ENCODE data around the gene RIN2. TPM values are rescaled to one million over a fixed set of nuclear protein-coding genes. Genes with fewer than 3 reads are reported as not detected.

The RIN2 gene
- total RNA-seq, 2 experiments from 2014 or later, result not detected

DNA sequence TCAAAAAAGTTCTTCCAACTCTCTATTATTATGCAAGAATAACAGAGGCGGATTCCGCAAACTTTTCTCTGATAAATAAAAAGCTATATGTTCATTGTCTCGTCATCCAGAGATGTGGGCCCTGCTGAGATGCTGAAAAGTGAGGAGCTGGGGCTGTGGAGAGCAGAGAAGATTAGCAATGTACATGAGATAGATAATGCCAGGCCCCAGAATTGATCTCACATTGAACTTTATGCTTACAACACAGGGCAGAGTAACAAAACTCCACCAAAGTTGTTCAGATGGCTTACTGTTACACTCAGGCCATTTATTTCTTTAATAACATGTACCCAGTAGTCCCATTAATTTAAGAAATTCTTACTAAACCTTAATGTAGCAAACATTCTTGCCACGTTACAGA, 32.7 kb upstream of the RIN2 start:
- H3K4me1 Mint-ChIP-seq, result no peaks in the 10 kb centered on the region
- H3K4me3 Mint-ChIP-seq, result no peak overlapping the region
- ChIA-PET POLR2A (no interaction called here), CTCF (no interaction called here)
- no peaks in the 10 kb centered on the region for H3K27me3 Mint-ChIP-seq
- H3K27ac Mint-ChIP-seq, result no peak overlapping the region
- H3K9me3 Mint-ChIP-seq, result no peaks in the 10 kb centered on the region
- no peaks in the 10 kb centered on the region for H3K36me3 Mint-ChIP-seq (ENCODE audit: low read depth)
- no peak for DNase-seq

DNA sequence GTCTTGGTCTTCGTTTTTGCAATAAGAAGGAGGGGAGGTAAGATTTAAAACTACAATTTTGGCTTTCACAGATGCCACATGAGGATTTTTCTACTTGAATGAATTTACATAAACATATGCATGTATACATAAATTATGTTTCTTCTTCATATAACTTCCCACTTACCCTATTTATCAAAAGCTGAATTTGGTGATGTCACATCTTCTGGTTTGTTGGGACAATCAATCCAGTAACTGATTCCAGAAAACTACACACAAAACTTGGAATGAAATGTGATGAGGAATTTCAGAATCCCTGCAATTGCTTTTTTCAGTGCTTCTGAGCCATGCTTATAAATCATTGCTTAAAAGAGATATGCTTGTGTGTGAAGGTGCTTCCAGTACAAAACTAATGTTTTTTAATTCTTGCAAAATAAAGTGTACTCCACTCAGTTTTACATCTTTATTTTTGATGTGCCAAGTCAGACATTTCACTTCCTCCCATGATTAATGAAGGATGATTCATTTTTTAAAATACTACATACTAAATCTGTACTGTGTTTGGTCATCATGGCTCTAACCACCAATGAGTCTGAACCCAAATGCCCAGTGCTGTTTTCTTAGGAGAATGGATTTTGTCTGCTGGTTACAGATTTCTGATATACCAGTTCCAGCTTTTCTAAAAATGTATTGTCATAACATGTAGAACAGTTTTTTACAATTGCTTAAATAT, 32.1 kb upstream of the RIN2 start:
- Mint-ChIP-seq H3K9me3 (no peaks in the 10 kb centered on the region), H3K27me3 (no peaks in the 10 kb centered on the region), H3K4me3 (no peak overlapping the region), H3K4me1 (no peaks in the 10 kb centered on the region), H3K36me3 (ENCODE audit: low read depth) (no peaks in the 10 kb centered on the region), H3K27ac (no peak overlapping the region)
- CTCF ChIA-PET, result no interaction called here
- DNase-seq, result no peak
- POLR2A ChIA-PET, result no interaction called here

DNA sequence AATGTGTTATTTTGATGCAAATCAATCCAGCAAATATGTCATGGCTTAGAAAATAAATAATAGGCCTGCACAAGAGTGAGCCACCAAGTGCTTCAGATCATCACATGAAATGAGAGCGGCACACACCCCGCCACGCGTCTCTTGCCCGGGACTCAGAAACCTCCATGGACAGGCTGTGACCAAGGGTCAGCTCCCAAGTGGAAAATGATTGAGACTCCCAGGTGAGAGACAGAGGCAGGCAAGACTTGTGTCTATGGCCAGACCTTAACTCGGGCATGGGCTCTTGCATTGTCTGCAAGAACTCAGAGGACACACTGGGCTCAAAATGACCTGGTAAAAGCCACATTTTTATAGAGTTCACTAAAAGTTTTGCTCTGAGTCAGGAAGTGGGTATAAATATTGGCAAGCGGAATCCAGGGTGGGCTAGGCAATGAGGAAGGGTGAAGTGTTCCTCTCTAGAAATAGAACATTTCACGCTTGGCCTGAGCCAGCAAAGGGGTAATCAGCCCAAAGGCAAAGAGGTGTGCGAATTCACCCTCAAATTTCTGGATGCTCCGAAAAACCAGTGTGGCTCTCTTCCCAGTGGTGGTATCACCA, 30.7 kb upstream of the RIN2 start:
- Mint-ChIP-seq H3K4me1 (no peaks in the 10 kb centered on the region), H3K27me3 (no peaks in the 10 kb centered on the region), H3K9me3 (no peaks in the 10 kb centered on the region), H3K36me3 (ENCODE audit: low read depth) (no peaks in the 10 kb centered on the region), H3K4me3 (no peak overlapping the region), H3K27ac (no peak overlapping the region)
- POLR2A ChIA-PET, result no interaction called here
- CTCF ChIA-PET, result no interaction called here
- no peak for DNase-seq

DNA sequence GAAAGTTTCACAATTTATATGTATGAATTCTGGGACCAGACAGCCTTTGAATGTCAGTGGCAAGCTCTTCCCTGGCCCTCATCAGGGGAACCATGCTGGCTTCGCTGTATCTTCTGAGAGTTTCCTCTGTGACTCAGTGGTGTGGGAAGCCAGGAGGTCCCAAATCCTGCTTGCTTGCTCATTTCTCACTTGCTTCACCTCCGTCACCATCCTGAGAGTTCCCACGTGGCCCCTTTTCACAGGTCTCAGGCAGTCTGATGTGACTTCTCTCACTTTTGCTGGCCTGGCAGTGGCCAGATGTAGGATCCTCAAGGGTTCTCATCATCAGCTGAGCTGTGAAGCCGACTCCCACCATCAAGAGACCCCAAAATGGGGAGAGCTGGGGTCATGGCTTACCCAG, 28.4 kb upstream of the RIN2 start:
- ChIA-PET POLR2A (no interaction called here), CTCF (no interaction called here)
- H3K36me3 Mint-ChIP-seq (ENCODE audit: low read depth), result no peaks in the 10 kb centered on the region
- DNase-seq, result no peak
- H3K9me3 Mint-ChIP-seq, result no peaks in the 10 kb centered on the region
- H3K27me3 Mint-ChIP-seq, result no peaks in the 10 kb centered on the region
- no peaks in the 10 kb centered on the region for H3K4me1 Mint-ChIP-seq
- no peak overlapping the region for H3K4me3 Mint-ChIP-seq
- no peak overlapping the region for H3K27ac Mint-ChIP-seq

DNA sequence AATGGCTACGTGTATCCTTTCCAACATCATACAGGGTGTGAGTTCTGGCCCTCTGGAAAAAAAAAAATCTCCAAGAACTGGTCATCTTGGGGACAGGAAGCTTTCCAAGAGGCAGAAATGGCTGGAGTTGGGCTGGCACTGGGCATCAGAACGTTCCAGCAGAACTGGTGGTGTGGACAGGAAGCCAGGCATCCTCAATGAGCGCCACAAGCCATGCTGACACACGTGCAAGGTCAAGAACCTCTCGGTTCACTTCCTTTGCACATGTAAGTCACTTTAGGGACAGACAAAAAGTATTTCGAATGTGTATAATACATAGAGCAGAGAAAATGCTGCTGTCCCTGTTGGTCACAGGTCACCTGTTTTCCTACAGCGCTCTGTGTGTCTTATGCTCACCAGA, 27.4 kb upstream of the RIN2 start:
- no peak overlapping the region for H3K4me3 Mint-ChIP-seq
- no peak overlapping the region for H3K27ac Mint-ChIP-seq

DNA sequence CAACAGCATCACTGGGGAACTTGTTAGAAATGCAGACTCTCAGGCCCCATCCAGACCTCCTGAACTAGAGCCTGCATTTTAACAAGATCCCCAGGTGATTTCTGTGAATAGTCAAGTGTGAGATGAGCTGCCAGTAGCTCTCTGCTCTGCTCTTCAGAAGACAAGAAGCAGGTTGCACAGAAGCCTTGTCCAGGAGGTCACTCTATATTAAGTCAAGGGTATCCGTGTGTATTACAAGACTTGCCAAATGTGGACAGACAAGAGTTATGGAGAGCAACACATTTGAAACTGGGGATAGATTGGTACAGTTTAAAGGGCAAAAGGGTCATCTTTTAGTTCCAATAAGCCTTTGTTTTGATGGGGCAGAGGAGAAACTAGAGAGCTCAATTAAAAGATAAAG, 23.2 kb upstream of the RIN2 start:
- H3K4me1 Mint-ChIP-seq, result peaks cover 19% of the 10 kb centered on the region
- CTCF ChIA-PET, result no interaction called here
- H3K36me3 Mint-ChIP-seq (ENCODE audit: low read depth), result no peaks in the 10 kb centered on the region
- H3K27ac Mint-ChIP-seq, result no peak overlapping the region
- no peaks in the 10 kb centered on the region for H3K9me3 Mint-ChIP-seq
- POLR2A ChIA-PET, result no interaction called here
- no peak overlapping the region for H3K4me3 Mint-ChIP-seq
- no peak for DNase-seq
- H3K27me3 Mint-ChIP-seq, result no peaks in the 10 kb centered on the region

More for the DNA sequence above, 27.4 kb upstream of the RIN2 start:
- ChIA-PET POLR2A (no interaction called here), CTCF (no interaction called here)
- H3K9me3 Mint-ChIP-seq, result no peaks in the 10 kb centered on the region
- no peaks in the 10 kb centered on the region for H3K36me3 Mint-ChIP-seq (ENCODE audit: low read depth)
- H3K27me3 Mint-ChIP-seq, result no peaks in the 10 kb centered on the region
- DNase-seq, result no peak
- peaks cover 7% of the 10 kb centered on the region for H3K4me1 Mint-ChIP-seq

DNA sequence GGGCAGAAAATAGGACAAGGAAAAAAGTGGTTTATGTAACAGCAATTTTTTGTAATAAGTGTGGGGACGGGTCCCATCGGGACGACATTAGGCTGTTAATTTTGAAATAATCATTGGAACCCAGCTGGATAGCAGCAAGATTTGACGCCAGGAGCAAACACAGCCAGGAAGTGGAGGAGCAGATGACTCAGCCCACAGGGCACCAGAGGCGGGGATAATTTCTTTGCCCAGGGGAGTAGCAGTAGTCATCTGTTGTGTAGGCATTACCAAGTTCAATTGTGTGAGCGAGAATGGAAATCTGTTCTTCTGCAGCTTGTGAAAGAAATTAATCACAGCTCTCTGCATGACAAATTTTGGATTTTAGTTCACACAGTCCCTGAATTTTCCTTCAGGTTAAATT, 22.6 kb upstream of the RIN2 start:
- Mint-ChIP-seq H3K36me3 (ENCODE audit: low read depth) (no peaks in the 10 kb centered on the region), H3K27ac (no peak overlapping the region), H3K4me3 (no peak overlapping the region), H3K27me3 (no peaks in the 10 kb centered on the region), H3K4me1 (peaks cover 19% of the 10 kb centered on the region), H3K9me3 (no peaks in the 10 kb centered on the region)
- DNase-seq, result no peak
- ChIA-PET CTCF (no interaction called here), POLR2A (no interaction called here)

DNA sequence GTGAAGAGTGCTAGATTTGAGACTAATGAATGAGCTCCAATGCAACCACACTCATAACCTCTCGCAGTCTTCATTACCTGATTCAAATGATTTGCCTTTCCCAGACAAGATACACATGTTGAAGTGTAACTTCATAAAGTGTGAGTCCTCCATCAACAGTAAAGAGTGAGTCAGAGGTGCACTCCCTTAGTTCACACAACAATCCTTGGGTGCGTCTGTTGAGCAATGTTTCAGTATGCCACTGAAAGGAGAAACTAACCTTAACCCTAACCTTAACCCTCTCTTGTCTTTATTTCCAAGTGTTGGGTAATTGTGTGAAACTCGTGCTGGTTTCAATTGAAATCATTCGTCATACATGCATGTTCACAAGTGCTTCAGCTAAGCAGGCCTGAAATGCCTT, 21.0 kb upstream of the RIN2 start:
- Mint-ChIP-seq H3K9me3 (no peaks in the 10 kb centered on the region), H3K27me3 (peaks cover 9% of the 10 kb centered on the region), H3K36me3 (ENCODE audit: low read depth) (no peaks in the 10 kb centered on the region), H3K4me3 (no peak overlapping the region), H3K27ac (no peak overlapping the region), H3K4me1 (peaks cover 19% of the 10 kb centered on the region)
- ChIA-PET POLR2A (no interaction called here), CTCF (no interaction called here)
- DNase-seq, result no peak

DNA sequence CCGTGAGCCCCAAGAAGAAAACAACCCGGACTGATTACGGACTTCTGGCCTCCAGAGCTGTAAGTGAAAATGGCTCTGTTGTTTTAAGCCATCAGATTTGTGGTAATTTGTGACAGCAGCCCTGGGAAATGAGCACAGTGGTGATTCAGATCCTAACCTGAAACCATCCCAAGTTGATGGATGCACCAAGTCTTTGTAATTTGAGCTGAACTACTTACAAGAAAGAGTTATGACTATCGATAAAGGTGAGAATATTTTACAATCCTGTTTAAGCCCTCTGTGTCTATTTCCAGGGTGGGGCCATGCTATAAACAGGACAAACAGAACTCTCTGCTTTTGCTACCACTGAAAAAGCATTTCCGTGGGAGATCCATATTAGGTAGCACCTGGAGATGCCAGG, 19.1 kb upstream of the RIN2 start:
- H3K27ac Mint-ChIP-seq, result no peak overlapping the region
- DNase-seq, result no peak

DNA sequence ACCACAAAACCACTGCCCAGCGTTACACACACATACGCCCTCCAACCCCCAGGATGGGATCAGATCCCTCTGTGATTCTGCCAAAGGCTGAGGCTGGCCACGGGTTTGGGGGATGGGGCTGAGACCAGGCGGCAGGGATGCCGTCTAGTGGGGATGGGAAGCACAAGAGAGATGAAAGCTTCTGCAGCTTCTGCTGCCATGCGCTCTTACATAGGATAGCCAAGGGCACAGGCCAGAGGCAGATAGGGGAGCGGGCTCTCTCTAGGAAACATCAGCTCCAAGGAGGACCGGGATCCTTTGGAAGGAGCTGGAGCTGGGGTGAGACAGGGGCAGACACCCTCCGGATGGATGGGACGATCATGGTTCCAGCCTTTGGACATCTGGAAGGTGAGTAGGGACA, 18.7 kb upstream of the RIN2 start:
- no peak for DNase-seq
- Mint-ChIP-seq H3K9me3 (no peaks in the 10 kb centered on the region), H3K4me1 (peaks cover 19% of the 10 kb centered on the region), H3K27me3 (peaks cover 13% of the 10 kb centered on the region), H3K36me3 (ENCODE audit: low read depth) (no peaks in the 10 kb centered on the region), H3K4me3 (no peak overlapping the region), H3K27ac (no peak overlapping the region)
- POLR2A ChIA-PET, result no interaction called here
- CTCF ChIA-PET, result no interaction called here

More for the DNA sequence above, 19.1 kb upstream of the RIN2 start:
- Mint-ChIP-seq H3K36me3 (ENCODE audit: low read depth) (no peaks in the 10 kb centered on the region), H3K27me3 (peaks cover 13% of the 10 kb centered on the region), H3K9me3 (no peaks in the 10 kb centered on the region), H3K4me3 (no peak overlapping the region), H3K4me1 (peaks cover 19% of the 10 kb centered on the region)
- CTCF ChIA-PET, result no interaction called here
- POLR2A ChIA-PET, result no interaction called here

DNA sequence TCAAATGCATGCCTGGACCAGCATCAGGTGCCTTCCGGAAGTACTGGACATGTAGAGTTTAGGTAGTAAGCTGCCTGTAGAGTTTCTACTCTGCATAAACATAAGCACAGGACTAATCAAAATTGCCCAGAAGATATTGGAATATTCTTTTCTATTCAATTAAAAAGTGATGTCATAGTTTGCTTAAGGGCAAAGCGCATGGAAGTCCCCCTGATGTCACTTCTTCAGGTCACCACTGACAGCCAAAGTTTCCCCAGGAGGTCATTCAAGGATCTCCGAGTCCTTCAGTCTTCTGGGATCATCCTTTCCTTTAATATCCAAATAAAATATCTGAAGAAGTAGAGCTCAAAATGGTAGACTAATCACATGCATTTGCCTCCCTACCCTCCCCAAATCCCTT, 17.5 kb upstream of the RIN2 start:
- Mint-ChIP-seq H3K27ac (no peak overlapping the region), H3K4me3 (no peak overlapping the region), H3K9me3 (no peaks in the 10 kb centered on the region), H3K4me1 (peaks cover 14% of the 10 kb centered on the region), H3K36me3 (ENCODE audit: low read depth) (no peaks in the 10 kb centered on the region), H3K27me3 (peaks cover 14% of the 10 kb centered on the region)
- POLR2A ChIA-PET, result no interaction called here
- no peak for DNase-seq
- CTCF ChIA-PET, result no interaction called here

DNA sequence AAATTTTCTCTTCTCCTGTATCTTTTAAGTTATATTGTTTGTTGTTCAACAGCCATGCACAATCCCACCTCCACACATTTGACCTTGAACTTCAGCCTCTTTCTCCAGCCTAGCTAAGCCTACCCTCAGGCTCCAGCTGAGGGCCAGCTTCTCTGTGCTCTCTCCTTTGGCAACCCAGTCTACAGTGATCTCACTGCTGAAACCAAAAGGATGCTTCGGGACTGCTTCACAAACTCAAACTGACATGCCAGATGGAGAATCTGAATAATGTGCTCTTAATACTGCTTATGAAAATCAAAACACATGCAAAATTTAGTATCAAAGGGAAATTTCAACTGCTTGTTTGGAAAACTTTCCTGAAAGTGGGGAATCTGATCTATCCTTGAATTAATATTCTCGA, 16.1 kb upstream of the RIN2 start:
- POLR2A ChIA-PET, result no interaction called here
- DNase-seq, result no peak
- Mint-ChIP-seq H3K4me3 (no peak overlapping the region), H3K27ac (no peak overlapping the region), H3K36me3 (ENCODE audit: low read depth) (no peaks in the 10 kb centered on the region), H3K4me1 (peaks cover 7% of the 10 kb centered on the region), H3K9me3 (no peaks in the 10 kb centered on the region), H3K27me3 (peaks cover 14% of the 10 kb centered on the region)
- CTCF ChIA-PET, result no interaction called here

DNA sequence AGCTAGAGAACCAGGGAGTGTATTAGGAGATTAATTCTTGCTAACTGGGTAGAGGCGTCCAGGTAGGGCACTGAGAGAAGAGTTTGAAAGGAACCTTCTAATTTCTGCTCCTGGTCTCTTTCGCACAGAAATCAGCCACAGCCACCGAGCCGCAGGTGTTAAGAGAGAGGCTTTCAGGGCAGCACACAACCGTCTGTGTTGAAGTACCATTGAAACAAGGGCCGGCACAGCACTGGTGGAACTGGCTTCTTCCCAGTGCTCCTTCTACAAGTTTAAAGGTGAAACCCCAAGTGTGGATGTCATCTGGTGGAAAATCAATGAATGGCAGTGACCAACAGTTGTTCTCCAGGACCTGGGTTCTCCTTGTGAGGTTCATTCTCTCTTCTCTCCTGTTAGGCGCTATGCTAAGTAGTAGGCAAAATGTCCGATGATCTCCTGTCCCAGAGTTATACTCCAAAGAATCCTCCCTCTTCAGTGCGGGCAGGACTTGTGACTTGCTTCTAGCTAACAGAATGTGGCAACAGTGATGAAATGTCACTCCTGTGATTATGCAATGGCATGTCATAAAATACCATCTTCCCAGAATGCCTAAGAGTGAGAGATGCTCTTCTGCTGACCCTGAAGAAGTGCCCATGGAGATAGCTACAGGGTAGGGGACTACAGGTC, 15.0 kb upstream of the RIN2 start:
- POLR2A ChIA-PET, result no interaction called here
- peaks cover 14% of the 10 kb centered on the region for H3K27me3 Mint-ChIP-seq
- H3K27ac Mint-ChIP-seq, result no peak overlapping the region
- H3K9me3 Mint-ChIP-seq, result no peaks in the 10 kb centered on the region
- CTCF ChIA-PET, result no interaction called here
- no peak overlapping the region for H3K4me3 Mint-ChIP-seq
- H3K36me3 Mint-ChIP-seq (ENCODE audit: low read depth), result no peaks in the 10 kb centered on the region
- H3K4me1 Mint-ChIP-seq, result no peaks in the 10 kb centered on the region
- no peak for DNase-seq

DNA sequence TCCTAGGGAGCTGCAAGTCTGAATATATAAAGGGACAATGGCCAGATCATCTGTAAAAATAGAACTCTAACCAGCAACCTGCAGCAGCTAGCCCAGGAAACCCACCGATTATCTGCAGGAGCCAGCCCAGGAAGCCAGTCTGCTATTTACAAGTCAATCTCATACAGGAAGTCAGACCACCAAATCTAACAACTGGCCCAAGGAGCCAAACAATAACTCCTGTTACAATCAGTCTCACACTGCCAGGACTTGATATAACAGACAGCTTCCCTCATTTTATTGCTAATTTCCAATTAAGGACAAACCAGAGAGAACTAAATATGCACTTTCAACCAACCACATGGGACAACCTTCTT, 14.4 kb upstream of the RIN2 start:
- DNase-seq, result no peak
- H3K4me1 Mint-ChIP-seq, result no peaks in the 10 kb centered on the region
- H3K27me3 Mint-ChIP-seq, result peaks cover 14% of the 10 kb centered on the region
- no peak overlapping the region for H3K4me3 Mint-ChIP-seq
- CTCF ChIA-PET, result no interaction called here
- H3K27ac Mint-ChIP-seq, result no peak overlapping the region
- no peaks in the 10 kb centered on the region for H3K36me3 Mint-ChIP-seq (ENCODE audit: low read depth)
- no peaks in the 10 kb centered on the region for H3K9me3 Mint-ChIP-seq
- POLR2A ChIA-PET, result no interaction called here

Measured in activated CD4-positive, alpha-beta memory T cell treated with anti-CD3 and anti-CD28 coated beads, Interleukin-2, amount 10 ng/mL, durations not matched to agents 7 days and 5 days (primary cell).